ENCODE results near the gene IL23R.
A peak's percentile ranks its signal among the peaks of the same experiment; 100 is the strongest.

Gene IL23R

DNA sequence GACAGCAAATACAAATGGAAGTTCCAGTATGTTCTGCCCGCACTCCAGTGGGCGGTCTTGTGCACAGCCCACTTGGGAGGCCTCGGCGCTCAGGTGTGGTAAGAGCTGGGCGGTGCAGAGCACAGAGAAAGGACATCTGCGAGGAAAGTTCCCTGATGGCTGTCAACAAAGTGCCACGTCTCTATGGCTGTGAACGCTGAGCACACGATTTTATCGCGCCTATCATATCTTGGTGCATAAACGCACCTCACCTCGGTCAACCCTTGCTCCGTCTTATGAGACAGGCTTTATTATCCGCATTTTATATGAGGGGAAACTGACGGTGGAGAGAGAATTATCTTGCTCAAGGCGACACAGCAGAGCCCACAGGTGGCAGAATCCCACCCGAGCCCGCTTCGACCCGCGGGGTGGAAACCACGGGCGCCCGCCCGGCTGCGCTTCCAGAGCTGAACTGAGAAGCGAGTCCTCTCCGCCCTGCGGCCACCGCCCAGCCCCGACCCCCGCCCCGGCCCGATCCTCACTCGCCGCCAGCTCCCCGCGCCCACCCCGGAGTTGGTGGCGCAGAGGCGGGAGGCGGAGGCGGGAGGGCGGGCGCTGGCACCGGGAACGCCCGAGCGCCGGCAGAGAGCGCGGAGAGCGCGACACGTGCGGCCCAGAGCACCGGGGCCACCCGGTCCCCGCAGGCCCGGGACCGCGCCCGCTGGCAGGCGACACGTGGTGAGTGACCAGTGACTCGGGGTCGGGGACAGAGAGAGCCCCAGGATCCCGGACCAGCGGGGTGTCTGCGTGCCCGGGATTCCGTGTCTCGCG, 141.2 kb downstream of the IL23R start, which contains the start of gene IL12RB2:
Gene IL12RB2, plus strand, starts transcription at position 623 of the 810 bp plus-strand sequence. CDS start 12,496 bp downstream, outside the sequence.
- Histone ChIP-seq H3K27me3 (replicated peaks; ENCODE audit: control insufficient read depth, insufficient read depth, low read length) (no peaks in the 10 kb centered on the region), H3K36me3 (ENCODE audit: control insufficient read depth, insufficient read depth, low read length) (no peaks in the 10 kb centered on the region), H3K4me3 (replicated peaks; ENCODE audit: low read depth, low read length) (peak within 1 kb of the TSS; percentile 37)
- TF ChIP-seq CTCF (IDR thresholded peaks at IDR 0.05; ENCODE audit: insufficient read depth, low read length, poor library complexity, severe bottlenecking) = no peak
- DNase-seq (ENCODE audit: extremely low read depth, insufficient read length) = peak; percentile 11

- TF ChIP-seq CTCF (IDR thresholded peaks at IDR 0.05; ENCODE audit: insufficient read depth, low read length, poor library complexity, severe bottlenecking) = no peak
- H3K4me3 ChIP-seq (replicated peaks; ENCODE audit: low read depth, low read length) = no peak overlapping the region; the same call in 1 of the 2 replicates
- H3K27me3 ChIP-seq (replicated peaks; ENCODE audit: control insufficient read depth, insufficient read depth, low read length) = no peaks in the 10 kb centered on the region
- H3K36me3 ChIP-seq (ENCODE audit: control insufficient read depth, insufficient read depth, low read length) = no peaks in the 10 kb centered on the region
- DNase-seq (ENCODE audit: extremely low read depth, insufficient read length) = no peak
Measured at GRCh38 chr1:67308136-67308535, 141.9 kb downstream of the IL23R start.
